ENCODE data around the gene ARHGEF7. TPM values are rescaled to one million over a fixed set of nuclear protein-coding genes. Genes with fewer than 3 reads are reported as not detected.

The ARHGEF7 gene
- total and polyA plus RNA-seq, 2 experiments from 2014 or later, result 23.6 to 58.9 TPM

- TF ChIP-seq, protein P1, sequence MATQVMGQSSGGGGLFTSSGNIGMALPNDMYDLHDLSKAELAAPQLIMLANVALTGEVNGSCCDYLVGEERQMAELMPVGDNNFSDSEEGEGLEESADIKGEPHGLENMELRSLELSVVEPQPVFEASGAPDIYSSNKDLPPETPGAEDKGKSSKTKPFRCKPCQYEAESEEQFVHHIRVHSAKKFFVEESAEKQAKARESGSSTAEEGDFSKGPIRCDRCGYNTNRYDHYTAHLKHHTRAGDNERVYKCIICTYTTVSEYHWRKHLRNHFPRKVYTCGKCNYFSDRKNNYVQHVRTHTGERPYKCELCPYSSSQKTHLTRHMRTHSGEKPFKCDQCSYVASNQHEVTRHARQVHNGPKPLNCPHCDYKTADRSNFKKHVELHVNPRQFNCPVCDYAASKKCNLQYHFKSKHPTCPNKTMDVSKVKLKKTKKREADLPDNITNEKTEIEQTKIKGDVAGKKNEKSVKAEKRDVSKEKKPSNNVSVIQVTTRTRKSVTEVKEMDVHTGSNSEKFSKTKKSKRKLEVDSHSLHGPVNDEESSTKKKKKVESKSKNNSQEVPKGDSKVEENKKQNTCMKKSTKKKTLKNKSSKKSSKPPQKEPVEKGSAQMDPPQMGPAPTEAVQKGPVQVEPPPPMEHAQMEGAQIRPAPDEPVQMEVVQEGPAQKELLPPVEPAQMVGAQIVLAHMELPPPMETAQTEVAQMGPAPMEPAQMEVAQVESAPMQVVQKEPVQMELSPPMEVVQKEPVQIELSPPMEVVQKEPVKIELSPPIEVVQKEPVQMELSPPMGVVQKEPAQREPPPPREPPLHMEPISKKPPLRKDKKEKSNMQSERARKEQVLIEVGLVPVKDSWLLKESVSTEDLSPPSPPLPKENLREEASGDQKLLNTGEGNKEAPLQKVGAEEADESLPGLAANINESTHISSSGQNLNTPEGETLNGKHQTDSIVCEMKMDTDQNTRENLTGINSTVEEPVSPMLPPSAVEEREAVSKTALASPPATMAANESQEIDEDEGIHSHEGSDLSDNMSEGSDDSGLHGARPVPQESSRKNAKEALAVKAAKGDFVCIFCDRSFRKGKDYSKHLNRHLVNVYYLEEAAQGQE (IDR thresholded peaks at IDR 0.05; ENCODE audit: unreplicated experiment), result no peak
- TF ChIP-seq EZH2 (IDR thresholded peaks at IDR 0.05; ENCODE audit: low read depth, unreplicated experiment) (no peak), ZNF462 (CRISPR knock-in tag; IDR thresholded peaks at IDR 0.05) (no peak), CREB1 (CRISPR knock-in tag; IDR thresholded peaks at IDR 0.05; ENCODE audit: low read depth) (no peak)
Observed at GRCh38 chr13:111122056-111122455, 6.9 kb downstream of the ARHGEF7 start (continued).

- H3K4me1 Mint-ChIP-seq, result peaks cover 11% of the 10 kb centered on the region
- TF ChIP-seq STAT1 (IDR thresholded peaks at IDR 0.05; ENCODE audit: unreplicated experiment), result no peak
- TF ChIP-seq, protein P2, sequence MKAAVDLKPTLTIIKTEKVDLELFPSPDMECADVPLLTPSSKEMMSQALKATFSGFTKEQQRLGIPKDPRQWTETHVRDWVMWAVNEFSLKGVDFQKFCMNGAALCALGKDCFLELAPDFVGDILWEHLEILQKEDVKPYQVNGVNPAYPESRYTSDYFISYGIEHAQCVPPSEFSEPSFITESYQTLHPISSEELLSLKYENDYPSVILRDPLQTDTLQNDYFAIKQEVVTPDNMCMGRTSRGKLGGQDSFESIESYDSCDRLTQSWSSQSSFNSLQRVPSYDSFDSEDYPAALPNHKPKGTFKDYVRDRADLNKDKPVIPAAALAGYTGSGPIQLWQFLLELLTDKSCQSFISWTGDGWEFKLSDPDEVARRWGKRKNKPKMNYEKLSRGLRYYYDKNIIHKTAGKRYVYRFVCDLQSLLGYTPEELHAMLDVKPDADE (IDR thresholded peaks at IDR 0.05), result no peak
- TF ChIP-seq EZH2 (IDR thresholded peaks at IDR 0.05; ENCODE audit: low read depth, unreplicated experiment), result no peak
Observed at GRCh38 chr13:111122631-111123030, 7.5 kb downstream of the ARHGEF7 start.

More at GRCh38 chr13:111122631-111123030, 7.5 kb downstream of the ARHGEF7 start:
- H3K79me2 ChIP-seq (replicated peaks; ENCODE audit: insufficient read depth), result no peaks in the 10 kb centered on the region
- DNase-seq (ENCODE audit: low spot score) (no peak), ATAC-seq (no peak)
- H3K36me3 Mint-ChIP-seq (ENCODE audit: low read depth), result no peaks in the 10 kb centered on the region
- peaks cover 6% of the 10 kb centered on the region for H3K27me3 ChIP-seq (ENCODE audit: insufficient read depth)
- no peak overlapping the region for H3K4me3 Mint-ChIP-seq
- H4K20me1 ChIP-seq (replicated peaks; ENCODE audit: insufficient read depth), result no peaks in the 10 kb centered on the region
- no peak overlapping the region for H3K4me3 ChIP-seq
- H3K9me3 Mint-ChIP-seq, result no peaks in the 10 kb centered on the region
- peaks cover 12% of the 10 kb centered on the region for H3K27me3 Mint-ChIP-seq (ENCODE audit: insufficient read depth, low read depth, poor library complexity)
- no peak overlapping the region for H3K4me2 ChIP-seq
- H3K27ac ChIP-seq (ENCODE audit: low read depth), result no peak overlapping the region
- no peaks in the 10 kb centered on the region for H3K4me1 ChIP-seq (ENCODE audit: insufficient read depth)
- H2AFZ ChIP-seq, result no peak overlapping the region
- H3K36me3 ChIP-seq (ENCODE audit: insufficient read depth), result no peaks in the 10 kb centered on the region
- H3F3A ChIP-seq (replicated peaks; ENCODE audit: low read depth), result no peaks in the 10 kb centered on the region
- no peaks in the 10 kb centered on the region for H3K9me2 ChIP-seq (ENCODE audit: insufficient read depth)
- no peak overlapping the region for H3K27ac Mint-ChIP-seq

Measured in GM23338 (cell line).